NCI-H524 treated with DMSO at 0.1 percent for 48 hours (cell line): ENCODE results near the gene ULK4.
"Not testable (repeated sequence)": the region's sequence is repeated elsewhere in the genome, so short reads cannot be mapped to it uniquely, and the experiment has no call there.

Source experiments
- DNase-seq: peaks from one replicate; lab custom pipeline; 2025; lab: John Stamatoyannopoulos, UW

Gene ULK4

GRCh38 chr3:41647730-41648129 lies 314.2 kb downstream of the ULK4 start:
- not testable (repeated sequence) for DNase-seq

GRCh38 chr3:41640076-41640475 lies 321.8 kb downstream of the ULK4 start:
- DNase-seq: no peak

GRCh38 chr3:41638381-41638780 lies 323.5 kb downstream of the ULK4 start:
- DNase-seq: no peak

- no peak for DNase-seq
Measured at GRCh38 chr3:41632700-41633099, 329.2 kb downstream of the ULK4 start.

GRCh38 chr3:41630708-41631107 lies 331.2 kb downstream of the ULK4 start:
- no peak for DNase-seq

- DNase-seq: no peak
Measured at GRCh38 chr3:41629986-41630385, 331.9 kb downstream of the ULK4 start.

- no peak for DNase-seq
Measured at GRCh38 chr3:41629072-41629471, 332.8 kb downstream of the ULK4 start.

GRCh38 chr3:41627477-41628087 lies 334.3 kb downstream of the ULK4 start:
- no peak for DNase-seq

- no peak for DNase-seq
Measured at GRCh38 chr3:41612853-41613252, 349.1 kb downstream of the ULK4 start.

- DNase-seq: no peak
Measured at GRCh38 chr3:41611008-41611407, 350.9 kb downstream of the ULK4 start.

GRCh38 chr3:41608347-41608746 lies 353.6 kb downstream of the ULK4 start:
- no peak for DNase-seq

- no peak for DNase-seq
Measured at GRCh38 chr3:41603807-41604206, 358.1 kb downstream of the ULK4 start.

GRCh38 chr3:41602121-41602520 lies 359.8 kb downstream of the ULK4 start:
- no peak for DNase-seq

GRCh38 chr3:41601404-41601987 lies 360.4 kb downstream of the ULK4 start:
- no peak for DNase-seq

GRCh38 chr3:41600616-41601015 lies 361.3 kb downstream of the ULK4 start:
- no peak for DNase-seq

GRCh38 chr3:41599127-41599484 lies 362.8 kb downstream of the ULK4 start:
- peak; percentile 37 for DNase-seq

GRCh38 chr3:41598402-41599126 lies 363.3 kb downstream of the ULK4 start:
- DNase-seq: no peak

GRCh38 chr3:41593774-41594173 lies 368.1 kb downstream of the ULK4 start:
- no peak for DNase-seq

GRCh38 chr3:41592753-41593510 lies 369.0 kb downstream of the ULK4 start:
- no peak for DNase-seq

- no peak for DNase-seq
Measured at GRCh38 chr3:41583014-41583413, 378.9 kb downstream of the ULK4 start.

GRCh38 chr3:41581700-41582099 lies 380.2 kb downstream of the ULK4 start:
- no peak for DNase-seq

- DNase-seq: no peak
Measured at GRCh38 chr3:41580274-41580959, 381.5 kb downstream of the ULK4 start.
